Peyer's patch (tissue), 4 donors: ENCODE results near the gene TSPAN12.

Experiments used
- CTCF ChIP-seq, 6 experiments: fragments of 450-650 bp in 4 of 6; fragments of 200-600 bp in 2 of 6; sonication (generic) in 1 of 6; IDR thresholded peaks; one replicate each; pipeline ENCODE4 v1.5.1; 2017 to 2019; ENCODE audit warnings: antibody characterized with exemption in 6 of 6, mild to moderate bottlenecking in 3 of 6, moderate library complexity in 1 of 6
- POLR2A ChIP-seq, 2 donors: fragments of 450-650 bp; IDR thresholded peaks; one replicate each; pipeline ENCODE4 v1.5.1; 2017; ENCODE audit warnings: antibody characterized with exemption in 2 of 2, mild to moderate bottlenecking in 2 of 2, moderate library complexity in 2 of 2

- TF ChIP-seq CTCF (IDR thresholded peaks at IDR 0.05), result no peak
- no peak for TF ChIP-seq POLR2A (IDR thresholded peaks at IDR 0.05)
Observed at GRCh38 chr7:120802751-120803150, 55.2 kb downstream of the TSPAN12 start.
